Esophagus mucosa (tissue), 1 donor: ENCODE results near the gene TRIM47. TPM values are rescaled to one million over a fixed set of nuclear protein-coding genes. Genes with fewer than 3 reads are reported as not detected.
A peak's percentile ranks its signal among the peaks of the same experiment; 100 is the strongest.

Experiments
- ATAC-seq: fragments of 200-7000 bp; cut with Tn5 transposase; one replicate; pipeline ENCODE4 v1.9.1; 2020
- total RNA-seq: library from RNA; stranded (reverse); gene quantifications from one replicate; pipeline ENCODE4 v1.2.4, GENCODE V29; 2023
- donor health status: DM: yes; HTN: yes; CAD: no.

Gene TRIM47
- total RNA-seq, 1 donor from 2014 or later: 23.4 TPM

DNA sequence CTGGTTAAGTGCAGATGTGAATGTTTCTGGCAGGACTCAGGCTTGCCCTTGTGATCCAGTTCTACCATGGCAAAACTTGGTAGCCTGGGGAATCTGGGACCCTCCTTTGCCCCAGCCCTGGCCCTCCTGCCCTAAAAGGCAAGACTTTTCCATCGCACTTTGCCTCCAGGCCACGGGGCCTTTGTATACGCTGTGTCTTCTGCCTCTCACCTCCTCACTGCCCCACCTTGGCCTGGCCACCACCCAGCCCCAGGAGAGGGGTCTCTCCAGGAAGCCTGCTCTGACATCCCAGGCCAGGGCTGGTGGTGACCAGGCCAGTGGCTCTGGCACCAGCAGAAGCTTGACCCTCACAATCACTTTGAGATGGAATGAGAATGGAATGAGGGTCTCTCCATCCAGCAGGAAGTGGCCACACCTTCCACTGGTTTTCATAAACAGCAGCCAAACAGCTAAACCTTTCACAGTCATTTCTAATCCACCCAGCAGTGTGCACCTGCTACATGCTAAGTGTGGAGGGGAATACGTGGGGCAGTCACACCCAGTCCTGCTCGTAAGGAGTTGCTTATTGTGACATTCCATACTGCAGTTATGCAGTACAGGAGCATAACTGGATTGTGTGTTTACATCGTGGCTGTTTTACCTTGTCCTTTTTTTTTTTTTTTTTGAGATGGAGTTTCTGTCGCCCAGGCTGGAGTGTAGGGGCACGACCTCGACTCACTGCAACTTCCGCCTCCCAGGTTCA lies 27.9 kb upstream of the TRIM47 start:
- peak; percentile 35 for ATAC-seq

DNA sequence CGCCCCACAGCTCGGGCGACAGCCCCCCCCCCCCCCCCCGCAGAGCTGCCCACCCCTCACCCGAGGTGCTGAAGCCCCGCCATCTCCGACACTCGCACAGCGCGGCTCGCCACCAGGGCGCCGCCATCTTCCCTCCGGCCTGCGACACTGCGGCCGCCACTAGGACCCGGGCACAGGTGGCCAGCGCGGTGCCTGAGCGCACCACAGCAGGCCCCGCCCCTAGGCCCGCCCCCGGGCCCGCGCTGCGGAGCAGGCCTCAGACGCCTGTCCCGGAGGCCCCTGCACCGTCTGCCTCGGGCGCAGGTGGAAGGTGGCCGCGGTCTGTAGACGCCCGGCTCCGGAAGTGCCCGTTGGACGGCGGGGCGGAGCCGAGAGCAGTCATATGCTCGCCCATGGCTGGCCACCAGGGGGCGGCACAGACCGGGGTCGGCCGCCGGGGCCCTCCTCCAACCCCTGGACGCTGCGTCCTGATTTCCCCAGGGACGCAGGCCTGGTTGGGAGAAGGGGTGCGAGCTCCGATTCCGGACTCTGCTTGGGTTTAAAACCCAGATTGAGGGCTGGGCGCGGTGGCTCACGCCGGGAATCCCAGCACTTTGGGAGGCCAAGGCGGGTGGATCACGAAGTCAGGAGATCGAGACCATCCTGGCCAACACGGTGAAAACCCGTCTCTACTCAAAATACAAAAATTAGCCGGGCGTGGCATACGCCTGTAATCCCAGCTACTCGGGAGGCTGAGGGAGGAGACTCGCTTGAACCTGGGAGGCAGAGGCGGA lies 26.6 kb upstream of the TRIM47 start, which contains the start of gene MRPL38:
TSS of gene MRPL38 (minus strand) at position 136 of the 773 bp plus-strand sequence. CDS start at position 127, 9 bp downstream.
- peak; percentile 95 for ATAC-seq

DNA sequence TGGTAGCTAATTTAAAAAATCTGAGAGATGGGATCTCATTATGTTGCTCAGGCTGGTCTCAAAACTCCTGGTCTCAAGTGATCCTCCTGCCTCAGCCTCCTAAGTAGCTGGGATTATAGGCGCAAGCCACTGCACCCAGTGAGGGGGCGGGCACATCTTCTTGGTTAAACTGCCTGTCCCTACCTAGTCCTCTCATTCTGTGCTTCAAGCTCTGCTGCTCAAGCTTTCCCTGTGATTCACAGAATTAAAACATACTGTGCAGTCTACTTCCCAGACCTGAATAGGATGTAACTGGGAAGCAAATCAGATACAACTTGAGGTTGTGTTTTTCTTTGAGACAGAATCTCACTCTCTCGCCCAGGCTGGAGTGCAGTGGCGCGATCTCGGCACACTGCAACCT lies 24.0 kb upstream of the TRIM47 start:
- ATAC-seq: no peak

DNA sequence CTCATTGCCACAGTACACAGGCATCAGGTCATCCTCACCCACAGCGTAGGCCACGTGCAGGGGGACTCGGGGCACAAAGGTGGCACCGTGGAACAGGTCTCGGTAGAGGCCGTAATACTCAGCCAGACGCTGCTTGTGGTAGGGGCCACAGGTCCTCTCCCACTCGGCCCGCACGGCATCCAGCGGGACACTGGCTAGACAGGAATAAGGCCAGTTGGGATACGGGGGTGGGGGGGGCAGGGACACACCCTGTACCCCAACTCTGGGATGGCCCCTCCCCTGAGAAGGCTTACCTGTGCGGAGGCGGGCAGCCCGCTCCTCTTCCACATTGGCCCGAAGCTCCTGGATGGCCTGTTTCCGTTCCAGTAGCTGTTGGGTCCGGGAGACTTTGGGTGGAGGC lies 23.3 kb upstream of the TRIM47 start:
- no peak for ATAC-seq

DNA sequence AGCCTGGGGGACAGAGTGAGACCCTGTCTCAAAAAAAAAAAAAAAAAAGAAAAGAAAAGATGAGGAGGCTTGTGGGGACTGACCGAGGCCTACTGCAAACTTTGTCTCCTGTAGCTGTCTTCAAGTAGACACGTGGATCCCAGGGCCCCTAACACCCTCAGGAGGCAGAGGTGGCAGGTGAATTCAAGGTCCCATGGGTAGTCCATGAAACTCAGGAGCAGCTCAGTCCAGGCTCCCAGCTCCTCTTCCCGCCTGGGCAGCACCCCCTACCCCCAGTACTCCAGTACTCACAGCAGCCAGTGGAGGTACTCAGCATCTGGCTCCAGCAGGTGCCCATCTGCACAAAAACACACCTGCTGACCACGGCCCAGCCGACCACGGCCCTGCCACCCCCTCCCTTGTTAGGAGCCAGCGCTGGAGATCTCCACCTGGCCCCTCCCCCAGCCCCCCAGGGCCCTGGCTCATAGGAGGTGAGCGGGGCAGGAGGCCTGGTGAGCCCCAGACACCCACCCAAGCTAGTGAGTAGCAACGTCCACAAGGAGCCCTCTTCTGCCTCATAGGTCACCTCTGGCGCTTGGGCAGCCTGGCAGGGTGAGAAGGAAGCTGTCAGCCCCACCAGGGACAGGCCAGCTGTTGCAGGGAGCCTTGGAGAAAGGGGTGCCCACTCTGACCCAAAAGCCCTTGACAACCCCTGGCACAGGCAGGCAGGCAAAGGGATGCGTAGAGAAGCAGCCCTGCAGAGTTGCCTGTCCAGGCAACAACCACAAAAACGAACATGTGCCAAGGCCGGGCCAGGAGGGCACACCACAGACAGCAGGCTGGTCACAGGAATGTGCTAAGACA lies 22.5 kb upstream of the TRIM47 start:
- no peak for ATAC-seq

DNA sequence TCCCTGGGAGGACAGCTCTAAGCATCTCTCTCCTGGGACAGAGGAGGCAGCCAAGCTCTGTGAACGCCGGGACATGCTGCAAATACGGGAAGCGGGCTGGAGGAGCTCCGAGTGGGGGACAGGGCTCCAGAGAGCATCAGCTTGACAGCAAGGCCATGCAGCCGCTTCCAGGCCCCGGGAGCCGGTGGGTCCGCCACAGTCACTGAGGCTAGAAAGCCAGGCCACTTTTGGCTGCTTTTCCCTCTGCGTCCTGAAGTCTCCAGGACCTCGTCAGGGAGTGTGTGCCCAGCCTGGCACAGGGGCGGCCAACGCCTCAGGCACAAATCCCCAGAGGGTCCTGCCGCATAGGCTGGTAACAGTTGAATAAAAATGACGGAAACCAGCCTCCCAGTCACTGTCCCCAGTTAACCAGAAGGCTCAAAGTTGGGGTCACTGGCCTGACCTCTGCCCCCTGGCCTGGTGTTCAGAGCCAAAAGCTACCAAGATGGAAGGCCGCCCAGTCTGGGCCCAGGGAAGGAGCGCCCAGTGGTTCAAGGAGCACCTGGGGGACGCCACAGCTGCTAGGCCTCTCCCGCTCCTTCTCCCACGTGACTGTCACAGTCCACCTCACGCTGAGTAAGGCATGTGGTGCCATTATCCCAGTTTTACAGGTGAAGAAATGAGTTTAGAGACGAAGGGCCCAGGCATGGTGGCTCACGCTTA lies 21.5 kb upstream of the TRIM47 start:
- no peak for ATAC-seq

DNA sequence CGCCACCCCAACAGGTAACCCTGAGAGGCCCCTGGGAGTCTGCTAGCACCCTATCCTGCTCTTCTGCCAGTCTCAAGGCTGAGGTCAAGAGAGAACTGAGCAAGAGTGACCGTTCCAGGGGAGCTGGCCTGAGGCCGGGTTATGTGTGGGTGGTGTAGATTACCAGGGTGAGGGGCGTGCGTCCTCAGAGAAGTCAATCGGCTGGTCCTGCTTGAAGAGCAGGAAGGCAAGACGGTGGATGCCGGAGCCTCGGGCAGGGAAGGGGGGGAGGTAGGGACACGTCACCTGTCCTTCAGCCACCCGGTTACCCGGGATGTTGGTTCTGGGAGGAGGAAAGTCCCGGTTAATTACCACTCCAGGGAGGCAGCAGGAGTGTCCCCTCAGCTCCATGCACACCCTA lies 21.0 kb upstream of the TRIM47 start:
- ATAC-seq: no peak

DNA sequence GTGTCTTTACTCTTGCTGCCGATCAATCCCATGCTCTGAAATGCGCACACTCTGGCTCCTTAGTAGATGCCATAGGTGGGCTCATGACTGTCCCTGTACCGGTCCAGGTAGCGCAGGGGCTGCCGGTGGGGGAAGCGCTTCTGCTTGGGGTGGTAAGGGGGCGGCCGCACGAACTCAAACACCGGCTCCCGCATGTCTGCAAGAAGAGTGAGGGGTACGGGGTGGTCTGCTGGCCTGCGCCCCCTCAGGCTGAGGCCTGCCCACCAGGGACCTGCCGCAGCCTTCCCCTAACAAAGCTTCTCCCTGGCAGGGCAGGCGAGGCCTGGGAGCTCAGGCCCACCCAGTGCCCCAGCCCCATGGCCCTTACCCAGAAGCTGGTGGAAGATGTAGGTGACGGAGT lies 20.4 kb upstream of the TRIM47 start:
- no peak for ATAC-seq

DNA sequence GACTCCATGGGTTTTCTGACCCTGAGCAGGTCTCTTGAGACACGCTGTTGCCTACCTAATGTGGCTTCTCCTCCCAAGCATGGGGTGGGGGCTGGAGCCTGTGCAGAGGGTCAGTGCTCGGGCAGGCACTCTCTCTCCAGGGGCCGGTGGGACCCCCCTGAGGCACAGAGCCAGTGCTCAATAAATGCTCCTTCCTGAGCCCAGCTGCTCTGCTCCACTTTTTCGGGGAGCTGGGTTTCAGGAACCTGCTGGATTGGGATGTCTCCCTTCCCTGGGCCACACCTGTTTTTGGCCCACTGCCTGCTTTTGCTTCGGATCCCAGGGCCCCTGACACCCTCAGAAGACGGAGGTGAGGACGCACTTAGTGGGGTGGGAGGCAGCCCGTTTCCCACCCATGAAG lies 19.7 kb upstream of the TRIM47 start:
- no peak for ATAC-seq

DNA sequence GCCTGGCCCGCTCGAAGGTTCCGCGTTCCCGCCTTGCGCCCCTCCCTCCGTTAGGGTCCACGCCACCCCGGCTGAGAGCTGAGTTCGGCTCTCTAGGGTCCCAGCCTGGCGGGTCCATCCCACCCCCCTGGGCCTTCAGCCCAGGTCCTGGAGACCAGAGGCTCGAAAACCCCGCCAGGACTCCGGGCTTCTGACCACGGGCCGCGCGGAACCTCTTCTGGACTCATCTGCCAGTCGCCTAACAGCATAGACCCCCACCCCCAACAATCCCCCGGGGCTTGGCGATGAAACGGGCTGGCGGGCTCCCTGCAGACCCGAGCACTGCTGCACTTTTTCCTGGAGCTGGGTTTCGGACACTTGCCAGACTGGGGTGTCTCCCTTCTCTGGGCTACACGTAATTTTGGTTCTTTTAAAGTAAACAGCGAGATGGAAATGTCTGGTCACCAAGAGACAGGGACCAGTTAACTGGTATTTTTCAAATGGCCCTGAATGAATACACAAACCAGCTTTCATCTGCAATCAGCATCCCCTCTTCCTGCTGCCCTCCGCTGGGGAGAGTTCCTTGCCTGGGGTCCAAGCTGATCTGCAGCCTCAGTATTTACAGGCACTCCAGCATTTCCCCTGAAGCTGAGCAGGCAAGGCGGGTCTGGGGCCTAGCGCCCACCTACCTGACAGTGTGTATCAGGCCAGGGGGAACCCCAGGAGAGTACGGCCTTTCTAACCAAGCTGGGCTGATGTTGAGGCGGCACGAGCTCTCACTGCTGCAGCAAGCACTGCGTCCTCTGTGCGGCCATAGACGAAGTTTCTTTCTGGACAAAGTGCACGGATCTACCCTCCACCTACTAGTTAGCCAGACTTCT lies 19.0 kb upstream of the TRIM47 start:
- ATAC-seq: no peak

DNA sequence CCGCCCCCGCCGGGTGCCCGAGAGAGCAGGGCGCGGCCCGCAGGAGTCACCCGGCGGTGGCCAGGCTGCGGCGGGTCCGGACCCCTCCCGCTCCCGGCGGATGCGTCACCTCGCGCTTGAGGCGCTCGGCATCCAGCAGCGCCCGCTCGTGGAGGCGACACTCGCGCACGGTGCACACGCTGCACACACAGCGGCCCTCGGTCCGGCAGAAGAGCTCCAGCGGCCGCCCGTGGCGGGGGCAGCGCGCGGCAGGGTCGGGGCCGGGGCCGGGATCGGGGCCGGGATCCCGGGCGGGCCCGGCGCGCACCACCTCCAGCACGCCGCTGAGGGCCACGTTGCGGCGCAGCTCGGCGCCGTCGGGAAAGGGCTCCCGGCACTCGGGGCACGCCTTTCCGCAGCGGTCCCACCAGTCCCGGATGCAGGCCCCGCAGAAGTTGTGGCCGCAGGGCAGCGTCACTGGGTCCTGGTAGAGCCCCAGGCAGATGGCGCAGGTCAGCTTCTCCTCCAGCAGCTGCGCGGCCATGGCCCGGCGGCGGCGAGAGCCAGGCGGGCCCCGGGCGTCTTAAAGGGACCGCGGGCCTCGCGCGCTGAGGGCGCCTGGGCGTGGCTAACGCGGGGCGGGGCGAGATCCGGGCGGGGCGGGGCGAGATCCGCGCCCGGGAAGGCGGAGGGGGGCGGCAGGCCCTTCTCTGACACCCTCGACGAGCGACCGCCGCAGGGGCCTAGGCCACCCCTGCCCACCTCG lies 18.2 kb upstream of the TRIM47 start, which contains the start of gene TRIM65:
TSS of gene TRIM65 (minus strand) at position 537 of the 745 bp plus-strand sequence. CDS start at position 523, 14 bp downstream.
- ATAC-seq: peak; percentile 80

DNA sequence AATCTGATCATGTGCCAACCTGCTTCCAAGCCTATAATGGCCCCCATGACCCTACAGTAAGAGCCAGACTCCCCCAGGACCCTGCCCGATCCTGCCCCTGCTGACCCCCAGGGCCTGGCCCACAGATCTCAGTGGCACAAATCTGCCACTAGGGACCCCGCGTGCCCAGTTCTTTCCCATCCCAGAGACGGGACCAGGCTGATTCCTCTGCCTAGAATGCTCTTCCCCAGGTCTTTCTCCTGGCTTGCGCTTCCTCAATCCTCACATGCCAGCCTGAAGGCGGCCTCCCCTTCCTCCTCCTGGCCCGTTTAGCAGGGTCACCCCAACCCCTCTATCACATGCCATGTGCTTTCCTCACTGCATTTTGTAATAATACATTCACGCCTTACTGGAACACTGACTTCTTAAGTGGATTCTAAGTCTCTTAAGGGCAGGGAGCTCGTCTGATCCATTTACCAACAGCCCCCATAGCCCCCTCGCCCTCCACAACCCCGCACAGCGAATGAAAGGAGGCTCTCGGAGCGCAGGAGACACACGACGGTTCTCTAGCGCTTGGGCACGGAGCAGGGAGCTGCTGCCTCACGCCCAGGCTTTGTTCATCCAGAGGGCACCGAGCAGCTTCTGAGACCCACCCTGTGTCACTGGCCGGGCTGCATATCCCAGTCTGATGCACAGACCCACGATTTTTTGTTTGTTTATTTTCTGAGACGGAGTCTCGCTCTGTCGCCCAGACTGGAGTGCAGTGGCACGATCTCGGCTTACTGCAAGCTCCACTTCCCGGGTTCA lies 17.2 kb upstream of the TRIM47 start:
- ATAC-seq: peak; percentile 12

DNA sequence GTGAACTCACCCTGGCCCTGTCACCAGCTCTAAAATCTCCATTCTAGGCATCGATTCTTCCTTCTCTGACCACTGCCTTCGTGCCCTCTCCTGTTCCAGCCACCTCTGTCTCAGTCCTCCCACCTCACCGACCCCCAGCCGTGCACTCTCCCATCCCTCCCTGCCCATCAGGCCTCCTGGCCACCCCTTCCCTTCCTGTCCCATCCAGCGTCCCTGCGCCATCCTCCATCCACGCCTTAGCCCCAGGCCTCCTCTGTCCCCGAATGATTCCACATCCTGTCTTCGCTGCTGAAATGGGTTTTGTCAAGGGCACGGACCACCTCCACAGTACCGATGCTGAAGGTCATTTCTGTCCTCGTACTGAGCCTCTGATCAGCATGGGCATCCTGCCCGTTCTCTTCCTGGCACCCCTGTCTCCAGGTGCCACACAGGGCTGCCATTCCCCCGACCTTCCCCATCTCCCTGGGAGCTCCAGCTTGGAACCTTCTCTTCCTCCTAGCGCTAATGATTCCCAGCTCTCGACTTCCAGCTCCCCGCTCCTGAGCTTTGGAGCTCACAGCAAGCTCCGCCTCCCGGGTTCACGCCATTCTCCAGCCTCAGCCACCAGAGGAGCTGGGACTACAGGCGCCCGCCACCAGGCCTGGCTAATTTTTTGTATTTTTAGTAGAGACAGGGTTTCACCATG lies 15.8 kb upstream of the TRIM47 start:
- ATAC-seq: no peak

DNA sequence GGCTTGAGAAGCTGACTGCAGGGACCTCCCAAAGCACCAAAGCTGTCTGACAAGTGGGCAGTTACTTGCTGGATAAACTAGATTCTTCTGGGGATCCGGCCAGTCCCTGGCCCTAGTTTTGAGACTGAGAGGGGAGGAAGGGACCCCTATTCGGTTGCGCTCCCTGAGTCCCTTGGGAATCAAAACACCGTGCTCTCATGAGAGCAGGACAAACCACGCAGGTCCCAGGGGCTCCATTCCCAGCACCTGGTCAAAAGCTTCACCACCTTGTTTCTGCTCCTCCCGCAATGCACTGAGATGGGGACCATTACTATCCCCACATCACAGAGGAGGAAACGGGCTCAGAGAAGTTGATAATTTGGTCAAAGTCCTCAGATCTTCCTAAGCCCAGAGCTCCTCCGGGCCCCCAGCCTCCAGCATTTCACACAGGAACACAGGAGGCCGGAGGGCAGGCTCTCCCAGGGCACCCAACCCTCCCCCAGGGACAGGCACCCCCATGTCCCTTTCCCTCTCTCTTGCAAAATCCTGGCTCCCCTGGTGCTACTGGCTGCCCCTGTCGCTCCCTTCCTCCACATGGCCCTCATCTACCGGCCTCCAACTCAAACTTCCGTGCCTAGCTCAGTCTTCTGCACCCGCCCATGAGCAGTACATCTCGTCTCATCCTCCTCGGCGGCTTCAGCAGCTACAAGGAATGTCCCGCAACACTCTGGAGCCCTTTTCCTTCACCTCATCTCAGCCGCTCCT lies 15.1 kb upstream of the TRIM47 start:
- ATAC-seq: no peak

DNA sequence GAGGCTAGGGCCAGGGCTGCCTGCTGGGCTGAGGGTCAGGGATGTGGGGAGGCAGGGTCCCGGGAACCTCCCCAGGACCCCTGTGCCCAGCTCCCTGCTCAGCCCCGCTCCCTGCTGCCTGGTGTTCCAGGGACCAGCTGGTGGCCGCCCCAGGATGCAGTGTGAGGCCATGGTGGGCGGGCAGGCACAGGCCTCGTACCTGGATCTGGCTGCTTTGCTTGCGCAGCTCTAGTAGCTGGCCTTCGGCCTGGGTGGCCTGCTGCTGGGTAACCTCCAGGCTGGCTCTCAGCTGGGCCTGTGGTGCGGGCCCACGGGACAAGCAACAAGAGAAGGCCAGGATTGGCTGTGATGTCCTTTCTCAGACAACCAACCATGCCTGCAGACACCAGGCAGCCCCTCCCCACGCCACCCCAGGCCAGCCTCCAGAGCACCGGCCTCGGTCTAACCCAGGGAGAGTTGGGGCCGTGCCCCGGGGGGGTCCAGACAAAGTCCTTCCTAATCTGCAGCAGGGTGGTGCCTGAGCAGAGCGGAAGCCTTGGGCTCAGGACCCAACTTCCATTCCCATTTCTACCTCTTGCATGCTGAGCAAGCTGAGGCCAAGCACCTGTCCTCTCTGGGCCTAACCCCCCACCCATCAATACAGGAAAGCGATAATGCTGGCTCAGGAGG lies 14.3 kb upstream of the TRIM47 start:
- no peak for ATAC-seq

DNA sequence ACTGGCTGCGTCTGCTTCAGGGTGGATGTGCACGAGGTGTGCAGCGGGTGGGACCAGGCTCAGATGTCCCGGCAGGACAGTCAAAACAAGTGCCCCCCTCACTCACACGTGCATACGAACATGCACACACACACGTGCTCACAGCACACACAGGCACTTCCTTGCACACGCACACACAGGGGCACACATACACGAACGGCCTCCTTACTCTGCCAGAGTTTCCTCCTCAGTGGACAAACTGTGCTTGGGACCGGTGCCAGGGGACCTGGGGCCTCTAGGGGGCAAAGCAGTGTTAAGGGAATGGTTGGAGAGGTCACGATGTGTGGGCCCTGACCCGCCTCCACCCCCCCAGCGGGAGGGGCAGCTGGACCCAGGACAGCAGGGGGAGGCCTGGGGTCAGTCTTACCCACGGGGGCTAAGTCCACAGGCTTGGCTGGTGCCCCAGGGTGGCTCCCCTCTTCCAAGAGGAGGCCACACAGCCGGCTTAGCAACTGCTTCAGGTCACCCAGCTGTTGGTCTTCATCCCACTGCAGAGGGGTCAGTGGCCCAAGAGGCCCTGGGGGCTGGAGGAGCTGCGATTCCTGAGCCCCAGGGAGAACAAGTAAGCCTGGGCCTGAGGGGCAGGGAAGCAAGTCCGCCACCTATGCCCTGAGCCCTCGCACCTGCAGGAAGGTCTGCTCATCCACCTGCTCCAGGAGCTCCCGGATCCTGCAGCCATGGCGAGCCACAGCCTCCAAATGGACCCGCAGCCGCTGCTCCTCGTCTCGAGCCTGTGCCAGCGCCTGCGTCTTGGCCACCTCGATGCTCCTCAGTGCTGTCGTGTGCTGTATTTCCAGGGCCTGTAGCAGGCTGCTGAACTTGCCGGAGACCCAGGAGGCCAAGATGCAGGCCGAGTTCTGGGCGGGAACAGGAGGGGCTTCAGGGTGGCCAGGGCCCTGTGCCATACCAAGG lies 13.5 kb upstream of the TRIM47 start:
- no peak for ATAC-seq
